ENCODE results near the gene NTRK1.

DNA sequence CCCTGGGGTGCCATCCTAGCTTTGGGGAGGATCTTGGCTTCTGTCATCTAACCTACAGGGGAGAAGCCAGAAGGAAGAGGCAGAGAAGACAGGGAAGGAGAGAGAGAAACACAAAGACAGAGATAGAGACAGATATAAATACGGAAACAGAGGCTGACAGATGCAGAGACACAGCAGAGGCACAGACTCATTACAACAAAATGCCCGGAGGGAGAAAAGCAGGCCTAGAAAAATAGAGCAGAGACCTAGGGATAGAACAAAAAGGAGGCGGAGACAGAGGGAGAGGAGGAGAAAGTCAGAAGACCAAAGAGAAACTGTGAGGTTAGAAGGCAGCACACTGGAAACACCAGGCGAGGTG, 34.8 kb downstream of the NTRK1 start:
- no peak for TF ChIP-seq EZH2 (IDR thresholded peaks at IDR 0.05; ENCODE audit: insufficient read depth, poor library complexity, severe bottlenecking)
- TF ChIP-seq EZH2phosphoT487 (IDR thresholded peaks at IDR 0.05; ENCODE audit: insufficient read depth, low read depth), result no peak
